Endothelial cell of umbilical vein (primary cell): ENCODE data around the gene DOCK4.

Experiments used
- EZH2 ChIP-seq: IDR thresholded peaks from 2 replicates; pipeline ENCODE4 v1.6.1; 2012; ENCODE audit warnings: borderline replicate concordance, low read depth, mild to moderate bottlenecking, moderate library complexity, low read length, inconsistent platforms; ENCODE audit not compliant: severe bottlenecking
- POLR2AphosphoS5 ChIP-seq: IDR thresholded peaks from 2 replicates; pipeline ENCODE4 v1.6.1; 2012; ENCODE audit warnings: low read depth, mild to moderate bottlenecking, control low read depth, low read length, moderate library complexity; ENCODE audit not compliant: insufficient read depth
- TF ChIP-seq, protein P1 (sequence below), 2 donors: IDR thresholded peaks; 1 replicate in 1 of 2; 2 replicates in 1 of 2; pipeline ENCODE4 v1.5.1; 2011; ENCODE audit warnings: low read length in 2 of 2, mild to moderate bottlenecking in 2 of 2, moderate library complexity in 2 of 2, control low read depth in 1 of 2, inconsistent platforms in 1 of 2, low read depth in 1 of 2; ENCODE audit not compliant: insufficient read depth in 1 of 2; ENCODE audit errors: extremely low read depth in 1 of 2
- TF ChIP-seq, protein P2 (sequence below): IDR thresholded peaks from 2 replicates; pipeline ENCODE4 v1.6.1; 2011; ENCODE audit not compliant: insufficient read depth, insufficient read length

- TF ChIP-seq, protein P1, sequence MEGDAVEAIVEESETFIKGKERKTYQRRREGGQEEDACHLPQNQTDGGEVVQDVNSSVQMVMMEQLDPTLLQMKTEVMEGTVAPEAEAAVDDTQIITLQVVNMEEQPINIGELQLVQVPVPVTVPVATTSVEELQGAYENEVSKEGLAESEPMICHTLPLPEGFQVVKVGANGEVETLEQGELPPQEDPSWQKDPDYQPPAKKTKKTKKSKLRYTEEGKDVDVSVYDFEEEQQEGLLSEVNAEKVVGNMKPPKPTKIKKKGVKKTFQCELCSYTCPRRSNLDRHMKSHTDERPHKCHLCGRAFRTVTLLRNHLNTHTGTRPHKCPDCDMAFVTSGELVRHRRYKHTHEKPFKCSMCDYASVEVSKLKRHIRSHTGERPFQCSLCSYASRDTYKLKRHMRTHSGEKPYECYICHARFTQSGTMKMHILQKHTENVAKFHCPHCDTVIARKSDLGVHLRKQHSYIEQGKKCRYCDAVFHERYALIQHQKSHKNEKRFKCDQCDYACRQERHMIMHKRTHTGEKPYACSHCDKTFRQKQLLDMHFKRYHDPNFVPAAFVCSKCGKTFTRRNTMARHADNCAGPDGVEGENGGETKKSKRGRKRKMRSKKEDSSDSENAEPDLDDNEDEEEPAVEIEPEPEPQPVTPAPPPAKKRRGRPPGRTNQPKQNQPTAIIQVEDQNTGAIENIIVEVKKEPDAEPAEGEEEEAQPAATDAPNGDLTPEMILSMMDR (IDR thresholded peaks at IDR 0.05; ENCODE audit: extremely low read depth in 1 of 2, insufficient read depth in 1 of 2, low read depth in 1 of 2, low read length in 2 of 2) = no peak
- TF ChIP-seq EZH2 (no peak), POLR2AphosphoS5 (no peak)
- TF ChIP-seq, protein P2, sequence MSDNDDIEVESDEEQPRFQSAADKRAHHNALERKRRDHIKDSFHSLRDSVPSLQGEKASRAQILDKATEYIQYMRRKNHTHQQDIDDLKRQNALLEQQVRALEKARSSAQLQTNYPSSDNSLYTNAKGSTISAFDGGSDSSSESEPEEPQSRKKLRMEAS = no peak
These were observed 152.5 kb downstream of the DOCK4 start for GRCh38 chr7:112053737-112054069.
